T follicular helper cell (primary cell): ENCODE data around the gene NDP.
"Not testable (repeated sequence)": the region's sequence is repeated elsewhere in the genome, so short reads cannot be mapped to it uniquely, and the experiment has no call there.

Experiments
- DNase-seq: peaks from one replicate; pipeline ENCODE4 v3.0.0-alpha.2; 2020; ENCODE audit warnings: low read depth

NDP gene

DNA sequence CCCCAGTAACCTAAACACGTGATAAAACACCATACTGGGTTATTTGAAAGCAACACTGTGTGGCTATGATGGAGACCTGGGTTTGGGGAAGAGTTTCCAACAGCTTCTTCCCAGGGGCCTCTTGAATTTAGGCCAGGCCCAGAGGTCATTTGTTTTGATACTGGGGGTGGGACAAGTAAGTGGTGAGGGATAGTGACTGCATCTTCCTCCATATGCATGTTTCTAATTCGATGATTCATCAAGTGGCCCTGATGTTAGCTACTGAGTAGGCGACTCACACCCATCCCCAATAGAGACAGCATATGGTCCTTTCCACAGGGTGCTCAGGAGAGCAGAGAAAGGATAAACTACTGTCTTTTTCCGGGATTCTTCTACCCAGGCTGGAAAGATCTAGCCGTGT is 2.7 kb downstream of the NDP start:
- no peak for DNase-seq

DNA sequence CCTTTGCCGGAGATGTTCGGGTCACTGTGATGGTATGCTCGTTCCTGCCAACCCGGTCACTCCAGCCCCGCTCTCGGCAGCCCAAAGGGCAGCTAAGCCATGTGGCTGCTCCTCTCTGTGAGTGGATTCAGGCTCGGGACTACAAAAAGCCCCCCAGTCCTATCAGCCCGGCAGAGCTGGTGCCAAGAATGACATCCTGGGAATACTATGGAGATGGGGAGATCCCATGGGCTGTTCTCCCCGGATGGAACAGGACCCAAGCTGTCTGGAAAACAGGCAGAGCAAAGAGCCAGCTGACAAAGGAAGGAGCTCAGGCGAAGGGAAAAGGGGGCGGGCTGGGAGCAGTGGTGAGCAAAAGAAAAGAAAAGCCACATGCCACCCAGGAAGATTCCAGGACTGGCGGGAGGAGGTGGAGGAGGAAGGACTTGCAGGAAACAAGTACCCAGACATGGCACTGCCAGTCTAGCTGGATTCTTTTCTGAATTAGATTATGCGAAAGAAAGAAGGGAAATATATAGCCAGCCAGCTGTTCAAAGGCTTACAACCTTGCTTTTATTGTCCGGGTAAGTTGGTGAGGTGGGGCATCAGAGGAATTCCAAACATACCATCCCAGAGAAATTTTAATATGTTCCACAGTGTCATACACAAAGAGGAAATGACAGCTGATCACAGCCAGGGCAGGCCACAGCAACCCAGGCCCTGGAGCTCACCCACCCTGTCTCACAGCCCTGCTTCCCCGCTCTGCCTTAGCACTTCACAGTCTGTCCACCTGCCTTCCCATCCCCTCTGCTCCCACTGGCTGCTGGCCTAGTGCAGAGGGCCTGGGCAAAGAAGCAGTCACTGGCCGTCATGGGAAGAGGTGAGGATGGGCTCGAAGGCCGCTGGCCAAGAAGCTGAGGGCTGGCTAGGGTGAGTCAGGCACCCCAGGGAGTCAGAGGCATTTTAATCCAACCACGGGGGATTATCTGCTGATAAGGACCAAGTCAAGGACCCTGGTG is 3.4 kb downstream of the NDP start:
- no peak for DNase-seq

DNA sequence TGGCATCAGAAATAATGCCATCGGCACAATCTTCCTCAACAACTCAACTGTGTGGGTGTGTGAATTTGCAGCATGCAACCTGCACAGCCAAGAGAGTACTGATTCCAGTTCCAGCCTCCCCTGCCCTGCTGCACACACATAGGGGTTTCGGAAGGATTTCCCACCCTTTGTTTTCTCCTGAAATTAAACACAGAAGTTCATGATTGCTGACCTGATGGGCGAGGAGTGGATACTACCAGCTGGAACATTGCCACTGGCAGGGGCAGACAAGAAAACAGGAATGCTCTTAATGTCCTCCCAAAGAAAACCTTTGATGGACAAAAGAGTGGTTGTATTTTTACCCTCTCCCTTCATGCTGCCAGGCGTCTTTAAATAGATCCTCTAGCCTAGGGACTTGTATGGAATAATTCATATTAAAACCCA is 4.8 kb downstream of the NDP start:
- no peak for DNase-seq

DNA sequence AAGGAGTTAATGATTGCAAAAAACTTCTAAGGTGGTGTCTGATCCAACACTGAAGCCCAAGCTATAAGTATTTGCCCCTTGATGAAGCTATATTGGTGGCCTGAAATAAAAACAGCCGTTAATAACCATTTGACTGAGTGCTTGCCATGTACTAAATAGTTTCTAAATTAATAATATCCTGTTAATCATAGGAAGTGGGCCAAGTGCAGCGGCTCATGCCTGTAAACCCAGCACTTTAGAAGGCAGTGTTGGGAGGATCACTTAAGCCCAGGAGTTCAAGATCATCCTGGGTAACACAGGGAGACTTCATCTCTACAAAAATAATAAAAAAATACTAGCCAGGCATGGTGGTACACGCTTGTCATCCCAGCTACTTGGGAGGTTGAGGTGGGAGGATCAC is 8.3 kb downstream of the NDP start:
- no peak for DNase-seq

DNA sequence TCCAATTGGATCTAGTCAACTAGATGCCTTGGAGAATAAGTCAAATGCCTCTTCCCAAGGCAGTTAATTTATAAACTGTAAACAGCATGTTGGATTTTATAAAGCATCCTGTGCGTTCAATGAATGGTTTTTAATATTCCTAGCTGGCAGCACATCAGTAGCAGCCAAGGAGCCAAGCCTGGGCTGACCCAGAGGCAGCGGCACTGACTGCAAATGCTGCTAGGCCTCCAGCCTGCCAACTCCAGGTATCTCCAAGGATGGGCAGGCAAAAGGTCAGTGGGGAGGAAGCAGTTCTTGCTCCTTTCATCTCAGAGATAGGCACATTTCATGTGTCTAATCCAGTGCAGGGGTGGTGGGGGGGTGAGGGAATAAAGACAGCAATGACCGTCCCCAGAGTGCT is 9.5 kb downstream of the NDP start:
- no peak for DNase-seq

DNA sequence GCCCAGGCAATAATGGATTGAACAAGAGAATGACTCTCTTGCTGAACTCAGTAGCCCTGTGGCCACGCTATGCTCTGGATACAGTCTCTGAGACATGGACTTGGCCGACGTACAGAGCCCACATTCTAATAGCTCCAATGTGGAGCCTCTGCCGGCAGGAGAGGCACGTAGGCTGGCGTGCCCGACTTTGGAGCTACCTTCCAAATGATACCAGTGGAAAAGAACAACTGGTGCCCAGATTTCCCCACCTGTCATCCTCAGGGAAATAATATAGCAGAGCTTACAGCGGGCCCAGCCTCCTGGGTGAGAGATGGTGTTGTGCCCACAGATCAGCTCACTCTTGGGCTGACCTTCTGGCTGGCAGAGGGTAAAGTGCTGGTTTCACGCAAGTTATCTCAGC is 10.6 kb downstream of the NDP start:
- no peak for DNase-seq

DNA sequence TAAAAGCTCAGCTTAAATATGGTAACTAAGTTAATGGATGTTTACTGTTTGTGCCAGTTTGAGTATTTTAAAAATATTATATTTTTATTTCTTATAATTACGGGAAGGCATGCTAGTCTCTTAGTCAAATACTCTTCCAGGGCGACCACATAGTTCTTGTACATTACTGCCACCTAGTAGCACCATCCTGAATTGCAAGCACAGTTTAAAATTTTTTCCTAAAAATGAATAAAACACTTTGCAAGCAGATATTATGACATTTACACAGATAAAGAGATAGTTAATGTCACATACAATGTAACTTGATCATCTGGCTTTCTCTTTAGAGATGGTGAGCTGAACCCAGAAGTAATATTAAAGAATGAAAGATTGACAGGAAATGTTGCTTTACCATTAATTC is 11.5 kb downstream of the NDP start:
- no peak for DNase-seq

DNA sequence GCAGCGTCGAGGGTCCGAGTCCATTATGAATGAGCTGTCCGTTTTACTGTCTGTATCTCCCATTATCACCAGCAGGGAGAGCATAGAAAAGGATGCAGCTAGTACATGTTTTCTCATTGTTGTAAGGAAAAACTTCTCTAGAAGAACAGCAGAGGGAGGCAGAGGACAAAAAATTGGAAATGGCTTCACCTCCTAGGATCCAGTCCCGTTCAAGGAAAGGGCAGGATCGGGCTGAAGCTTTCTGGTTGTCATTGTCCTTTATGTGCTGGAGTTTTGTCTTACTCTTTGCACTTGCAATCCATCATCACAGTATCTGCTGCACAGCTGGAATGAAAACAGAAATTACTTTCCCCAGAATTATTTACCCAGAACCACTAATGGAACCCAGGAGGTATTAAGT is 14.7 kb downstream of the NDP start:
- DNase-seq = no peak

DNA sequence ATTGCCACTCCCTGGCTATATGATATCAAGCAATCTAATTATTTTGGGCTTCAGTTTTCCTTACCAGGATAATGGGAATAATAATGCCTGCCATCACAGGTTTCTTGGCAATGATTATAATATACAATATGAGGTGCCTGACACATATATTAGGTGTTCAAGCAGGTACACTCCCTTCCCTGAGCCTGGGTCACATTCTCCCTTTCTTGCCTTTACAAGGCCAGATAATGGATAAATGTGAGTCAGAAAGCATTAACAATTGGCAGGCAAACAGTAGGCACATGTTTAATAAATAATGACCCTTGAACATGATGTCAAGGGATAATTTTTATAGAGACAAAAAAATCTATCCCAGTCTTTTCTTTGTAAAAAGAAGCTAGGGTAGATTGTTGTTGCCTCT is 17.2 kb downstream of the NDP start:
- no peak for DNase-seq

DNA sequence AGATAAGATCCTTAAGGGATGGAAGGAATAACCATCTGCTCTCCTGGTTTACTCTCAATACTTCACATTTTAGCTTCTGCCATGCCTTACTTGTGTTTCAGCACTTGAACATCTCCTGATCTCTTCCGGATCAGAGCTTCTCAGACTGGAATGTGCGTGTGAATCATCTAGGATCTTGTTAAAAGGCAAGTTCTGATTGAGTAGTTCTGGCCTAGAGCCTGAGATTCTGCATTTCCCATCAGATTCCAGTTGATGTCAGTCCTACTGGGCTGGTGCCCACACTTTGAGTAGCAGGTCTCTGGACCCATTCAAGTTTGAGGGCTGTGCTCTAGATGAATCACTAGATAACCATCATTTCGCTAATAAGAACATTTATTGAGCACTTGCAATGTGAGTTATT is 20.0 kb downstream of the NDP start:
- no peak for DNase-seq

DNA sequence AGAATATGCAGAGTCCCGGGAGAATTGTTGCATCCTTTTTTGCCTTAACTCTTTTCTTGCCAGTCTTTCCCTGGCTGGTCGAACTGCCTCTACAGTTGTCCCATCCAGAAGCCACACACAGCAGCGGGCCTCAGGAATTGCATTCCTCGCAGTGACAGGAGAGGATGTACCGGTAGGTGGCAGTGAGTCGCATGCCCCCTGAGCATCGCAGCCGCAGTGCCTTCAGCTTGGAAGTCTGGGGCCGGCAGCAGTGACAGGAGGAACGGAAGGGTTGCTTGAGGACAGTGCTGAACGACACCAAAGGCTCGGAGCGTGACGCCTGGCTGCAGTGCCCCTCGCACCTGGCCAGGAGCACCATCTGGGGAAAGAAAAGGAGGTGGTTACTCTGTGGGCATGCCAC is 23.5 kb downstream of the NDP start:
- no peak for DNase-seq

DNA sequence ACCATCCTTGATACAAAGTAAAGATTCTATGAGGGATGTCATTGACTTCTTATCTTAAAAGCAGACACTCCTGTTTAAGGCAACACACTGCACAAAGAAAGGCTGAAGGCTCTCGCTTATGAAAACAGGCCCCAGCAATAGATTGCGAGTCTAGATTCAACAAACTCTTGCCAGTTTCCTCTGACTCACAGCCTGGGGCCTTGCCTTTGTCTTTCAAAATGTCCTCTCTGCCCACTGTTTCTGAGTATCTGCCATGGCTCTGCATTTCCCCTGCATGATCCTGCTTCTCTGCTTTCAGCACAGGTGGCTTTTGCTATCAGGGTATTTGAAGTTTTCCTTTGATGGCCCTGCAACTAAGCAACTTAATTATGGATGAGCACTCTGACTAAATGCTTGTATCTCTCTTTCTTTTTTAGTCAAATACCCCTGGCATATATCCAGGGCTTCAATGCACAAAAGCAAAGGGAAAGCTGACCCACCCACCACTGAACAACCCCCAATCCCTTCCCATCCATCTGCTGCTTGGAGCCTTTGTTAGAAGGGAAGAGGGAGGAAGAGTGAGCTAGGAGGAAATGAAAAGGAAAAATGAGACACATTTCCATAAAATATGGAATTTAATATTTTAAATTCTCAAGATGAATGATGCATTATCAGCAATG is 32.2 kb downstream of the NDP start:
- no peak for DNase-seq

DNA sequence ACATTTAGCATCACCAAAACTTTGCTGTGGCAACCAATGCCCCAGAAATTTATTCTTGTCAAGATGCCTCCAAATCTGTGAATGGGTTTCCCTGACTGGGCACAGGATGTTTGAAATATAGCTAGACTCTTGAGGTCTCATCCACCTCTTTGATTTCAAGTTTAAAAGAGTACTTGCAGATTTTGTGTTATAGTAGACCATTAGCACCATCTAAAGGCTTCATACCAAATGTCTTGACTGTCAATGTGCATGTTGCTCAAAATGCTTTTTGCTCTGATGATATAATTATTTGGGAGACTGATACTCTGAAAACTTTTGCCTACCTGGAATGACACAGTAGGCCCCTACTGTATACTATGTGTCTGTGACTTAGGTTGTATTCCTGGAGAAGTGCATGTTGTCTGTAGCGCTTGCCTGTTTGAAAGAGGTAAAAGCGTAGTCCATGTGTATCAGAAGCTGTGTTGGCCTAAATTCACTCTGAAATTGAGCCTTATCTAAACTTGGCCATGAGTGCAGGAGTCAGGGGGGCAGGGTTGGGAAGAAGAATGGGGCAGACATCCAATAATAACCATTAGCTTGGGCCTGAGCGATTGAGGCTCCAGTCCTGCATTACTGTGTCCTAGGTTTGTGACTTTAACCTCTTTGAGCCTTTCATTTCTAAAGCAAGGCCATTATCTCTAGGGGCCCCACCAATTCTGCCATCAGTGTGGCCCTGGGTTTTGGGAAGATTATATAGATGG is 33.8 kb downstream of the NDP start:
- no peak for DNase-seq

DNA sequence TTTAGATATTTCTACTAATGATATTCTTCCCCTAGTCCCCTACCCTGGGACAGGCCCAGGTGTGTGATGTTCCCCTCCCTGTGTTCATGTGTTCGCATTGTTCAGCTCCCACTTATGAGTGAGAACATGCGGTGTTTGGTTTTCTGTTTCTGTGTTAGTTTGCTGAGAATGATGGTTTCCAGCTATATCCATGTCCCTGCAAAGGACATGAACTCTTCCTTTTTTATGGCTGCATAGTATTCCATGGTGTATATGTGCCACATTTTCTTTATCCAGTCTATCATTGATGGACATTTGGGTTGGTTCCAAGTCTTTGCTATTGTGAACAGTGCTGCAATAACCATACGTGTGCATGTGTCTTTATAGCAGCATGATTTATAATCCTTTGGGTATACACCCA is 51.2 kb downstream of the NDP start:
- DNase-seq = not testable (repeated sequence)

DNA sequence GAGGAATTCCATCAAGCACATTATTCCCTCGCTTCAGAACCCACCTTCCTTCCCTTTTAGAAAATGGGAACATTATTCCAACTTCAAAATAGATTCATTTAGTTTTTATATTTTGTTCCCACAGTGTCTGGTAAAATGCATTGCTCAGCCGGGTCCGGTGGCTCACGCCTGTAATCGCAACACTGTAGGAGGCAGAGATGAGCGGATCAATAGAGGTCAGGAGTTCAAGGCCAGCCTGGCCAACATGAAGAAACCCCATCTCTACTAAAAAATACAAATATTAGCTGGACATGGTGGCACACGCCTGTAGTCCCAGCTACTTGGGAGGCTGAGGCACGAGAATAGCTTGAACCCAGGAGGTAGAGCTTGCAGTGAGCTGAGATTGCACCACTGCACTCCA is 62.4 kb downstream of the NDP start:
- DNase-seq = not testable (repeated sequence)

DNA sequence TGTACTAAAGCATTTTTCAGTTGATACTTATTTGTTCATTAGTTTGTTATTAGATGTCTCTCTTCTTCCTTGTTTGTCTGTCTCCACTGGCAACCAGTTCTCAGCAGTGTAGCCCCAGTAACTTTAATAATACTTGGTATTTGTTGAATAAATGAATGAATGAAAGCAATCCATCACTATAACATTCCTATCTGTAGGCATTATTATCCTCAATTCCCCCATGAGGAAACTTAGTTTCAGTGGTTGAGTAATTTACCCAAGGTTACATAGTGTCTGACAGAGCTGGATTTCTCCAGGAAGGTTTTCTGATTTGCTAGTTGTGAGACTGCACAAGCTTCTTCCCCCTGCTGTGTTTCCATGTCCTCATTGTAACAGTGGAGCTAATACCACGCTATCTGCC is 63.2 kb downstream of the NDP start:
- no peak for DNase-seq

DNA sequence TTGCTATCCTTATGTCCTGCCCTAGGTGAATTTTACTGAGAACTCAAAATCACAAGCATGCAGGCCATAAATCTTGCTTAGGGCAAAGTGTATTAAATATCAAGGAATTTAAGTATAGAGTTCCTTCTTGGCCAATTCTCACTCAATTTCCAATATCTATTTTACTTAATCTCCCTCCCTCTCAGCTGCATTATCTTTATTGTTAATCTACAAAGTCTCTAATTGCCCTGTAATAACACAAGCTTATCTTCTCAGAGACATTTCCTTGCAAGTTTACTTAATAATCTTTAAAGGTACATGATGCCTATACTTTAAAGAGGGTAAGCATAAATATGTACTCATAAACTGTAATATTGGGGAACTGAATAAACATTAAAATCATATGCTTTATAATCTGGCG is 64.0 kb downstream of the NDP start:
- DNase-seq = no peak

DNA sequence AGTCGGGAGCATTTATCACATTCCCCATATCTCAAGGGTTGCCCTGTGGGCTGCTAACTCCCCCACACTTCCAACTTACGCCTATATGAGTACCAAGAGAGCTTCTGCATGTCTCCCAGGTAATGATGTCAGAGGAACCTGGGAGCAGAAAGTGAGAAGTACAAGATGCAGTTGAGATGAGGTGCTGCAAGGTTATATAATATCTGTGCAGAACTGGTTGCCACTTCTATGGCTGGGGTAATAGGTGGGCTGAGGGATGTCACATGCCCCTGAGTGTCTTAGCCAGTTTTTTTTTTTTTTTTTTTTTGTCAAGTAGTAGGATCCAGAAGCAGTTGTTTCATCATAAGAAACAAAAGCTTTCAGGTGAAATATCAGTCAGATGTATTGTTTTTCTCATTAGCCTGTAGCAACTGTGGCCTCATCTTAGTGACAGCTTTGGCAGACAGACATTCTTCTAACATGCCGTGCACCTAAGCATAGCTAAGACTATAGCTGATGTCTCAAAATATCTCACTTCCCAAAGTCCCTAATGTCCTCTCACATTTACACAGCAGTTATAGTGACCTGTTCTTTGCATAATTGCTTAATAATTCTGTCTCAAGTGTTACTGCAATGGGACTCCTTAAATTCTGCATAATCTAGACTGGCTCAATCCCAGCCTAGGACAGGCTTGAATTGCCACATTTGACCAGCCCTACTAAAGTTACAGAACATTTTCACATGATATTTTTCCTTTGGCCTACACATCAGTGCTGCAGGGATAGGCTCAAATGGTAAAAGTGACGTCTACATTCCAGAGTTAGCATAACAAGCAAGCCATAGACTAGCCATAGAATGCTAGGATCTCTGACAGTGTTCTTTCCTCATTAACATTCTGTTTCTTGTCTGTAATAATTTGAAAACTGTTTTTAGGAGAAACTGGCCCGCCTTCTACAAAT is 73.0 kb downstream of the NDP start:
- DNase-seq = no peak
